Thyroid gland (tissue), 4 donors: ENCODE measurements around the gene OBSCN. TPM values are rescaled to one million over a fixed set of nuclear protein-coding genes. Genes with fewer than 3 reads are reported as not detected.

ENCODE experiments used
- DNase-seq, 2 donors: peaks; one replicate each; pipeline ENCODE4 v3.0.0-alpha.2; 2019
- H3K27ac ChIP-seq, 3 donors: fragments of 200-600 bp; sonication (generic); 1 replicate in 2 of 3; 2 replicates in 1 of 3; pipeline ENCODE4 v1.5.1; 2016 to 2019; ENCODE audit warnings: mild to moderate bottlenecking in 1 of 3, moderate library complexity in 1 of 3
- H3K27me3 ChIP-seq: fragments of 200-600 bp; sonication (generic); one replicate; pipeline ENCODE4 v1.5.1; 2019
- H3K36me3 ChIP-seq, 2 donors: fragments of 200-600 bp; sonication (generic); one replicate each; pipeline ENCODE4 v1.5.1; 2016 to 2019
- H3K4me1 ChIP-seq, 2 donors: fragments of 200-600 bp; sonication (generic); one replicate each; pipeline ENCODE4 v1.5.1; 2017 to 2019
- H3K4me3 ChIP-seq, 3 donors: fragments of 200-600 bp; sonication (generic); replicated peaks in 1 of 3; 1 replicate in 2 of 3; 2 replicates in 1 of 3; pipeline ENCODE4 v1.5.1; 2016; ENCODE audit warnings: mild to moderate bottlenecking in 1 of 3
- H3K9me3 ChIP-seq: fragments of 200-600 bp; sonication (generic); one replicate; pipeline ENCODE4 v1.5.1; 2017
- POLR2A ChIP-seq, 2 donors: fragments of 450-650 bp; IDR thresholded peaks; one replicate each; pipeline ENCODE4 v1.6.1; 2017; ENCODE audit warnings: antibody characterized with exemption in 2 of 2, mild to moderate bottlenecking in 2 of 2, moderate library complexity in 1 of 2
- WGBS, 2 donors: methylation state at CpG; one replicate each; pipeline ENCODE4 v1.1.5; 2017; 5-methylcytosine and 5-hydroxymethylcytosine counted together
- intact Hi-C: fragments of 100-400 bp; cut with DNase I; formaldehyde crosslinking; loops from one replicate; pipeline ENCODE4 v1.15.1; 2023
- total RNA-seq, 4 donors: library from RNA; depleted of rRNA; stranded (reverse); fragments of >200 nt; gene quantifications; one replicate each; pipeline ENCODE4 v1.2.3, GENCODE V29; 2016
- TF ChIP-seq, protein P1 (sequence below), 6 experiments: fragments of 200-600 bp in 3 of 6; fragments of 450-650 bp in 3 of 6; sonication (generic) in 3 of 6; IDR thresholded peaks; one replicate each; pipeline ENCODE4 v1.5.1; 2016 to 2019; ENCODE audit warnings: antibody characterized with exemption in 6 of 6, mild to moderate bottlenecking in 2 of 6, inconsistent platforms in 1 of 6, moderate library complexity in 1 of 6

OBSCN gene
- total RNA-seq, 4 donors from 2014 or later: 24.0 to 35.1 (median 31.5) TPM

DNA sequence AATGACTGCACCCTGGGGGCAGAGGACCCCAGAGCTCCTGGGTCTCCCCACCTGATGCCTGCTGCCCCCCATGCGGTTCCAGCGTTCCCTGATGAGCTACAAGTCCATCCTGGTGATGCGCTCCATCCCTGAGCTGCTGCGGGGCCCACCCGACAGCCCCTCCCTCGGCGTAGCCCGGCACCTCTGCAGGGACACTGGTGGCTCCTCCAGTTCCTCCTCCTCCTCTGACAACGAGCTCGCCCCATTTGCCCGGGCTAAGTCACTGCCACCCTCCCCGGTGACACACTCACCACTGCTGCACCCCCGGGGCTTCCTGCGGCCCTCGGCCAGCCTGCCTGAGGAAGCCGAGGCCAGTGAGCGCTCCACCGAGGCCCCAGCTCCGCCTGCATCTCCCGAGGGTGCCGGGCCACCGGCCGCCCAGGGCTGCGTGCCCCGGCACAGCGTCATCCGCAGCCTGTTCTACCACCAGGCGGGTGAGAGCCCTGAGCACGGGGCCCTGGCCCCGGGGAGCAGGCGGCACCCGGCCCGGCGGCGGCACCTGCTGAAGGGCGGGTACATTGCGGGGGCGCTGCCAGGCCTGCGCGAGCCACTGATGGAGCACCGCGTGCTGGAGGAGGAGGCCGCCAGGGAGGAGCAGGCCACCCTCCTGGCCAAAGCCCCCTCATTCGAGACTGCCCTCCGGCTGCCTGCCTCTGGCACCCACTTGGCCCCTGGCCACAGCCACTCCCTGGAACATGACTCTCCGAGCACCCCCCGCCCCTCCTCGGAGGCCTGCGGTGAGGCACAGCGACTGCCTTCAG lies 163.3 kb downstream of the OBSCN start:
- TF ChIP-seq POLR2A (IDR thresholded peaks at IDR 0.05): no peak
- TF ChIP-seq, protein P1, sequence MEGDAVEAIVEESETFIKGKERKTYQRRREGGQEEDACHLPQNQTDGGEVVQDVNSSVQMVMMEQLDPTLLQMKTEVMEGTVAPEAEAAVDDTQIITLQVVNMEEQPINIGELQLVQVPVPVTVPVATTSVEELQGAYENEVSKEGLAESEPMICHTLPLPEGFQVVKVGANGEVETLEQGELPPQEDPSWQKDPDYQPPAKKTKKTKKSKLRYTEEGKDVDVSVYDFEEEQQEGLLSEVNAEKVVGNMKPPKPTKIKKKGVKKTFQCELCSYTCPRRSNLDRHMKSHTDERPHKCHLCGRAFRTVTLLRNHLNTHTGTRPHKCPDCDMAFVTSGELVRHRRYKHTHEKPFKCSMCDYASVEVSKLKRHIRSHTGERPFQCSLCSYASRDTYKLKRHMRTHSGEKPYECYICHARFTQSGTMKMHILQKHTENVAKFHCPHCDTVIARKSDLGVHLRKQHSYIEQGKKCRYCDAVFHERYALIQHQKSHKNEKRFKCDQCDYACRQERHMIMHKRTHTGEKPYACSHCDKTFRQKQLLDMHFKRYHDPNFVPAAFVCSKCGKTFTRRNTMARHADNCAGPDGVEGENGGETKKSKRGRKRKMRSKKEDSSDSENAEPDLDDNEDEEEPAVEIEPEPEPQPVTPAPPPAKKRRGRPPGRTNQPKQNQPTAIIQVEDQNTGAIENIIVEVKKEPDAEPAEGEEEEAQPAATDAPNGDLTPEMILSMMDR (IDR thresholded peaks at IDR 0.05): no peak
- intact Hi-C loops: loop anchor here (10.0 kb wide), 2 partner anchors 114 to 156 kb away; partner anchors contain the start of gene RNF187
- DNase-seq: peak; percentile 41 to 49
- no peaks in the 10 kb centered on the region for H3K27me3 ChIP-seq
- no peaks in the 10 kb centered on the region for H3K36me3 ChIP-seq
- H3K4me1 ChIP-seq: peaks cover 14 to 47% of the 10 kb centered on the region in 2 donors
- no peak overlapping the region for H3K27ac ChIP-seq
- no peak overlapping the region for H3K4me3 ChIP-seq
- 78% methylated on average over 25 of the region's 50 CpGs; no CpG with 5 or more reads in 1 of the 2 donors for WGBS, 2 donors
- H3K9me3 ChIP-seq: no peaks in the 10 kb centered on the region

DNA sequence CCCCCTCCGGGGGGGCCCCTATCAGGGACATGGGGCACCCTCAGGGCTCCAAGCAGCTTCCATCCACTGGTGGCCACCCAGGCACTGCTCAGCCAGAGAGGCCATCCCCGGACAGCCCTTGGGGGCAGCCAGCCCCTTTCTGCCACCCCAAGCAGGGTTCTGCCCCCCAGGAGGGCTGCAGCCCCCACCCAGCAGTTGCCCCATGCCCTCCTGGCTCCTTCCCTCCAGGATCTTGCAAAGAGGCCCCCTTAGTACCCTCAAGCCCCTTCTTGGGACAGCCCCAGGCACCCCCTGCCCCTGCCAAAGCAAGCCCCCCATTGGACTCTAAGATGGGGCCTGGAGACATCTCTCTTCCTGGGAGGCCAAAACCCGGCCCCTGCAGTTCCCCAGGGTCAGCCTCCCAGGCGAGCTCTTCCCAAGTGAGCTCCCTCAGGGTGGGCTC lies 163.9 kb downstream of the OBSCN start:
- DNase-seq: no peak
- TF ChIP-seq, protein P1 (IDR thresholded peaks at IDR 0.05): no peak
- no peak for TF ChIP-seq POLR2A (IDR thresholded peaks at IDR 0.05)
- H3K9me3 ChIP-seq: no peaks in the 10 kb centered on the region
- peaks cover 14 to 47% of the 10 kb centered on the region in 2 donors for H3K4me1 ChIP-seq
- H3K36me3 ChIP-seq: no peaks in the 10 kb centered on the region
- 29% methylated on average over 2 of the region's 4 CpGs; no CpG with 5 or more reads in 1 of the 2 donors for WGBS, 2 donors
- no peaks in the 10 kb centered on the region for H3K27me3 ChIP-seq
- H3K4me3 ChIP-seq: no peak overlapping the region
- intact Hi-C loops: loop anchor here (10.0 kb wide), 2 partner anchors 113 to 157 kb away; partner anchors contain the start of gene RNF187
- no peak overlapping the region for H3K27ac ChIP-seq

DNA sequence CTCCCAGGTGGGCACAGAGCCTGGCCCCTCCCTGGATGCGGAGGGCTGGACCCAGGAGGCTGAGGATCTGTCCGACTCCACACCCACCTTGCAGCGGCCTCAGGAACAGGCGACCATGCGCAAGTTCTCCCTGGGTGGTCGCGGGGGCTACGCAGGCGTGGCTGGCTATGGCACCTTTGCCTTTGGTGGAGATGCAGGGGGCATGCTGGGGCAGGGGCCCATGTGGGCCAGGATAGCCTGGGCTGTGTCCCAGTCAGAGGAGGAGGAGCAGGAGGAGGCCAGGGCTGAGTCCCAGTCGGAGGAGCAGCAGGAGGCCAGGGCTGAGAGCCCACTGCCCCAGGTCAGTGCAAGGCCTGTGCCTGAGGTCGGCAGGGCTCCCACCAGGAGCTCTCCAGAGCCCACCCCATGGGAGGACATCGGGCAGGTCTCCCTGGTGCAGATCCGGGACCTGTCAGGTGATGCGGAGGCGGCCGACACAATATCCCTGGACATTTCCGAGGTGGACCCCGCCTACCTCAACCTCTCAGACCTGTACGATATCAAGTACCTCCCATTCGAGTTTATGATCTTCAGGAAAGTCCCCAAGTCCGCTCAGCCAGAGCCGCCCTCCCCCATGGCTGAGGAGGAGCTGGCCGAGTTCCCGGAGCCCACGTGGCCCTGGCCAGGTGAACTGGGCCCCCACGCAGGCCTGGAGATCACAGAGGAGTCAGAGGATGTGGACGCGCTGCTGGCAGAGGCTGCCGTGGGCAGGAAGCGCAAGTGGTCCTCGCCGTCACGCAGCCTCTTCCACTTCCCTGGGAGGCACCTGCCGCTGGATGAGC lies 164.5 kb downstream of the OBSCN start:
- peak overlapping the region; percentile 33 to 45 (median 39) for H3K27ac ChIP-seq
- 13 to 34% methylated on average over 12 to 24 of the region's 34 CpGs for WGBS, 2 donors

DNA sequence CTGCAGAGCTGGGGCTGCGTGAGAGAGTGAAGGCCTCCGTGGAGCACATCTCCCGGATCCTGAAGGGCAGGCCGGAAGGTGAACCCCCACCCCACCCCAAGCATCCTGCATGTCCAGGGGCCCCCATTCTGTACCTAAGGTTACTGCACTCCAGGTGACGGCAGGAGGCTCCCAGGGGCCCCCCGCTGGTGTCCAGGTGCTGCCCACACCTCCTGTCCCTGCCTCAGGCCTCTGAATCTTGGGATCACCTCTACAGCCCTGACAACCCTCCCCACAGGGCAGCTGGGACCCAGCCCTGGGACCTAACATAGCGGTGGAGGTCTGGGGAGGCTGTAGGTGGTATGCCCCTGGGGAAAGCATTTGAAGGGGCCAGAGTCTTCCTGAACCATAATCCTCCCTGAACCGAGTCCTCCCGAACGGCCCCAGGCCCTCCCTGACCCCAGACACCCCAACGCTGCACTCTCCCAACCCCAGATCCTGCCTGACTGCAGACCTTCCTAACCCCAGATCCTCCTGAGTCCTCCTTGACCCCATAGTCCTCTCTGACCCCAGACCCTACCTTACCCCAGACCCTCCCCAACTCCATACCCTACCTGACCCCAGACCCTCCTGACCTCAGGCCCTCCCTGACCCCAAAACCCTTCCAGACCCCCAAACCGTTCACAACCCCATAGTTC lies 165.3 kb downstream of the OBSCN start:
- no peak for TF ChIP-seq POLR2A (IDR thresholded peaks at IDR 0.05)
- TF ChIP-seq, protein P1 (IDR thresholded peaks at IDR 0.05): no peak
- intact Hi-C loops: loop anchor here (10.0 kb wide), 2 partner anchors 112 to 158 kb away; partner anchors contain the start of gene RNF187
- H3K27me3 ChIP-seq: no peaks in the 10 kb centered on the region
- WGBS, 2 donors: 62 to 86% methylated on average over 6 to 8 of the region's 12 CpGs
- H3K27ac ChIP-seq: peak overlapping the region; percentile 33 to 45 (median 39)
- H3K4me1 ChIP-seq: peaks cover 20 to 49% of the 10 kb centered on the region in 2 donors
- H3K9me3 ChIP-seq: no peaks in the 10 kb centered on the region
- H3K36me3 ChIP-seq: no peaks in the 10 kb centered on the region
- peak in 1 of 2 donors; percentile 4 for DNase-seq
- no peak overlapping the region for H3K4me3 ChIP-seq

More for the DNA sequence above, 164.5 kb downstream of the OBSCN start:
- intact Hi-C loops: loop anchor here (10.0 kb wide), 2 partner anchors 112 to 158 kb away; partner anchors contain the start of gene RNF187
- no peaks in the 10 kb centered on the region for H3K27me3 ChIP-seq
- TF ChIP-seq, protein P1 (IDR thresholded peaks at IDR 0.05): no peak
- peak in 1 of 2 donors; percentile 41 for TF ChIP-seq POLR2A (IDR thresholded peaks at IDR 0.05)
- no peaks in the 10 kb centered on the region for H3K36me3 ChIP-seq
- H3K9me3 ChIP-seq: no peaks in the 10 kb centered on the region
- peaks cover 14 to 47% of the 10 kb centered on the region in 2 donors for H3K4me1 ChIP-seq
- peak; percentile 90 to 91 for DNase-seq
- no peak overlapping the region for H3K4me3 ChIP-seq
